Measurements from ENCODE around the gene HMGCL.

HMGCL gene

GRCh38 chr1:23774174-23774880, 50.9 kb downstream of the HMGCL start:
- no peak for DNase-seq (ENCODE audit: low spot score)

GRCh38 chr1:23772854-23773242, 52.4 kb downstream of the HMGCL start:
- no peak for DNase-seq (ENCODE audit: low spot score)

GRCh38 chr1:23772049-23772853, 53.0 kb downstream of the HMGCL start:
- DNase-seq (ENCODE audit: low spot score): peak; percentile 92

GRCh38 chr1:23768733-23769132, 56.5 kb downstream of the HMGCL start:
- no peak for DNase-seq (ENCODE audit: low spot score)

GRCh38 chr1:23763041-23763577, 62.1 kb downstream of the HMGCL start:
- DNase-seq (ENCODE audit: low spot score): no peak

GRCh38 chr1:23759277-23759676, 66.0 kb downstream of the HMGCL start:
- DNase-seq (ENCODE audit: low spot score): no peak

- no peak for DNase-seq (ENCODE audit: low spot score)
Measured at GRCh38 chr1:23757812-23758211, 67.4 kb downstream of the HMGCL start.

- DNase-seq (ENCODE audit: low spot score): no peak
Measured at GRCh38 chr1:23756676-23757075, 68.6 kb downstream of the HMGCL start.

- no peak for DNase-seq (ENCODE audit: low spot score)
Measured at GRCh38 chr1:23752909-23753308, 72.3 kb downstream of the HMGCL start.
